NCI-H1694 treated with DMSO at 0.1 percent for 48 hours (cell line): Measurements from ENCODE around the gene B3GALT6.

ENCODE experiments used
- DNase-seq: peaks from one replicate; lab custom pipeline; 2025; lab: John Stamatoyannopoulos, UW

B3GALT6 gene

GRCh38 chr1:1262758-1263157 is 30.7 kb downstream of the B3GALT6 start:
- no peak for DNase-seq

- DNase-seq: no peak
Measured at GRCh38 chr1:1264026-1264425, 32.0 kb downstream of the B3GALT6 start.

- DNase-seq: no peak
Measured at GRCh38 chr1:1264868-1265272, 32.8 kb downstream of the B3GALT6 start.

- DNase-seq: no peak
Measured at GRCh38 chr1:1267488-1268283, 35.6 kb downstream of the B3GALT6 start.

GRCh38 chr1:1268284-1268682 is 36.2 kb downstream of the B3GALT6 start:
- DNase-seq: no peak

- no peak for DNase-seq
Measured at GRCh38 chr1:1270813-1271212, 38.8 kb downstream of the B3GALT6 start.

GRCh38 chr1:1272341-1273208 is 40.5 kb downstream of the B3GALT6 start:
- DNase-seq: no peak

- DNase-seq: no peak
Measured at GRCh38 chr1:1273209-1273511, 41.1 kb downstream of the B3GALT6 start.

GRCh38 chr1:1273512-1274298 is 41.7 kb downstream of the B3GALT6 start, which contains the start of gene UBE2J2:
Gene UBE2J2, minus strand, starts transcription at chr1:1273854. Its CDS starts 5,862 bp downstream, at chr1:1267992.
- DNase-seq: peak; percentile 55

- no peak for DNase-seq
Measured at GRCh38 chr1:1274299-1274930, 42.4 kb downstream of the B3GALT6 start.

GRCh38 chr1:1274931-1275431 is 42.9 kb downstream of the B3GALT6 start:
- no peak for DNase-seq

- DNase-seq: no peak
Measured at GRCh38 chr1:1275836-1276235, 43.8 kb downstream of the B3GALT6 start.

- DNase-seq: no peak
Measured at GRCh38 chr1:1278620-1279019, 46.6 kb downstream of the B3GALT6 start.

GRCh38 chr1:1279028-1279427 is 47.0 kb downstream of the B3GALT6 start:
- no peak for DNase-seq

- no peak for DNase-seq
Measured at GRCh38 chr1:1280782-1281481, 48.9 kb downstream of the B3GALT6 start.

- DNase-seq: no peak
Measured at GRCh38 chr1:1281533-1282321, 49.7 kb downstream of the B3GALT6 start.

- DNase-seq: no peak
Measured at GRCh38 chr1:1282998-1283397, 51.0 kb downstream of the B3GALT6 start.

- no peak for DNase-seq
Measured at GRCh38 chr1:1283821-1284220, 51.8 kb downstream of the B3GALT6 start.
